DND-41 (cell line): ENCODE results near the gene SLC13A5.

Experiments
- ATAC-seq: fragments of 200-7000 bp; cut with Tn5 transposase; 3 replicates; pipeline ENCODE4 v1.9.1; 2021; ENCODE audit warnings: low read depth; ENCODE audit not compliant: insufficient read depth
- DNase-seq: peaks from one replicate; pipeline ENCODE4 v3.0.0-alpha.2; 2020
- H2AFZ ChIP-seq: 2 replicates; pipeline ENCODE4 v1.6.0; 2012; ENCODE audit warnings: low read depth, low read length
- H3K27ac ChIP-seq: 2 replicates; pipeline ENCODE4 v1.5.1; 2012; ENCODE audit warnings: low read length, inconsistent platforms
- H3K27me3 ChIP-seq: fragments of 200-600 bp; sonication (generic); 2 replicates; pipeline ENCODE4 v1.6.0; 2012; ENCODE audit warnings: low read length, mild to moderate bottlenecking, inconsistent platforms; ENCODE audit not compliant: insufficient read depth, poor library complexity
- H3K36me3 ChIP-seq: 2 replicates; pipeline ENCODE4 v1.5.1; 2012; ENCODE audit warnings: low read length, inconsistent platforms; ENCODE audit not compliant: insufficient read depth
- H3K4me1 ChIP-seq: 2 replicates; pipeline ENCODE4 v1.5.1; 2012; ENCODE audit warnings: mild to moderate bottlenecking, low read length; ENCODE audit not compliant: insufficient read depth
- H3K4me2 ChIP-seq: 2 replicates; pipeline ENCODE4 v1.6.0; 2012; ENCODE audit warnings: mild to moderate bottlenecking, moderate library complexity, low read length, inconsistent platforms; ENCODE audit not compliant: insufficient read depth
- H3K4me3 ChIP-seq, 2 experiments: fragments of 200-600 bp in 1 of 2; shearing (Covaris generic) in 1 of 2; 2 replicates each; pipeline ENCODE4 v1.5.1; 2012 to 2016; ENCODE audit warnings: inconsistent platforms in 2 of 2, low read length in 2 of 2, mild to moderate bottlenecking in 2 of 2, low read depth in 1 of 2, moderate library complexity in 1 of 2
- H3K79me2 ChIP-seq: 2 replicates; pipeline ENCODE4 v1.6.0; 2012; ENCODE audit warnings: low read length, inconsistent platforms; ENCODE audit not compliant: insufficient read depth
- H3K9ac ChIP-seq: 2 replicates; pipeline ENCODE4 v1.6.0; 2012; ENCODE audit warnings: low read depth, mild to moderate bottlenecking, inconsistent platforms, low read length, moderate library complexity
- H3K9me3 ChIP-seq: 2 replicates; pipeline ENCODE4 v1.5.1; 2012; ENCODE audit warnings: low read length, moderate library complexity, mild to moderate bottlenecking, inconsistent platforms; ENCODE audit not compliant: insufficient read depth, severe bottlenecking
- H4K20me1 ChIP-seq: 2 replicates; pipeline ENCODE4 v1.6.0; 2012; ENCODE audit warnings: low read length; ENCODE audit not compliant: insufficient read depth
- EZH2 ChIP-seq: IDR thresholded peaks from 3 replicates; pipeline ENCODE4 v1.6.1; 2012; ENCODE audit warnings: borderline replicate concordance, low read depth, mild to moderate bottlenecking, moderate library complexity, low read length, inconsistent platforms; ENCODE audit not compliant: severe bottlenecking
- TF ChIP-seq, protein P1 (sequence below): IDR thresholded peaks from 2 replicates; pipeline ENCODE4 v1.5.1; 2012; ENCODE audit warnings: borderline replicate concordance, low read length, moderate library complexity, mild to moderate bottlenecking; ENCODE audit not compliant: poor library complexity, severe bottlenecking; ENCODE audit errors: extremely low read depth

The SLC13A5 gene

DNA sequence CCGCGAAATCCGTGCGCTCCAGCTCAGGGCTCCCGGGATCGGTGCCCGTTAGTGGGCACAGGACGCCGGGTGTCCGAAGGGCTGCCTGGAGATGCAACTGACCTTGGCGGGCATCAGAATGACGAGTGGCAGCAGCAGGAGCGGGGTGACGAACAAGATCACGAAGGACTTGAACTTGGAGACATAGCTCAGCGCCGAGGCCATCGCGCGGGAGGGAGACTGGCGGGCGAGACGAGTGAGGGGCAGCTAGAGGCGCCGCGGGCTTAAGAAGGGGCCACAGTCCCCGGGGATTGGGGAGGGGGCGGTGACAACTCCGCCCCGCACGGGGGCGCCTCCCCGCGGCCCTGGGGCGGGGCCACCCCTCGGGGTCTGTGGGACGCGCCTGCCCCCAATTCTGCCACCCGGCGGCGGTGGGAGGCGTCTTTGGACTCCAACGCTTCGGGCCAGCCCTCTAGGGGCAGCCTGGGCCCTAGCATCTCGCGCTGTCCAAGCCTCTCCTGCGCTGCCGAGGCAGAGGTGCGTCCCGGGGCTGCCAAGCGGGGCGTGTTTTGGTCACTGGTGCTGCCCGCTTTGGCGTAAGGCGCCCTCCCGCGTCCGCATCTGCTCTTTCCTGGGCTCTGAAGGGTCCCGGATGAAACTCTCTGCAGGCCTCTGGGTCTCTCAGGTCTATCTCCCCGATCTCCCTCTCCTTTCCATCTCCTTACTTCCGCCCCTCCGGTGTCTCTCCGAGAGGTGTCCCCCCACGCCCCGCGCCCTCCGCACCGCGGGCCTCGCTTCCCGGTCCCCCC lies at the start of gene SLC13A5:
SLC13A5 (minus strand) TSS at position 240 of the 788 bp plus-strand sequence; CDS start at position 204, 36 bp downstream.
- Histone ChIP-seq H3K27me3 (peaks cover 2% of the 10 kb centered on the region), H3K9ac (no peak within 1 kb of the TSS), H3K4me3 (no peak within 1 kb of the TSS), H3K9me3 (no peaks in the 10 kb centered on the region), H2AFZ (no peak within 1 kb of the TSS), H3K27ac (no peak within 1 kb of the TSS), H4K20me1 (no peaks in the 10 kb centered on the region), H3K4me1 (no peaks in the 10 kb centered on the region), H3K4me2 (no peak within 1 kb of the TSS), H3K79me2 (no peaks in the 10 kb centered on the region), H3K36me3 (no peaks in the 10 kb centered on the region)
- no peak for DNase-seq
- no peak for TF ChIP-seq EZH2
- TF ChIP-seq, protein P1, sequence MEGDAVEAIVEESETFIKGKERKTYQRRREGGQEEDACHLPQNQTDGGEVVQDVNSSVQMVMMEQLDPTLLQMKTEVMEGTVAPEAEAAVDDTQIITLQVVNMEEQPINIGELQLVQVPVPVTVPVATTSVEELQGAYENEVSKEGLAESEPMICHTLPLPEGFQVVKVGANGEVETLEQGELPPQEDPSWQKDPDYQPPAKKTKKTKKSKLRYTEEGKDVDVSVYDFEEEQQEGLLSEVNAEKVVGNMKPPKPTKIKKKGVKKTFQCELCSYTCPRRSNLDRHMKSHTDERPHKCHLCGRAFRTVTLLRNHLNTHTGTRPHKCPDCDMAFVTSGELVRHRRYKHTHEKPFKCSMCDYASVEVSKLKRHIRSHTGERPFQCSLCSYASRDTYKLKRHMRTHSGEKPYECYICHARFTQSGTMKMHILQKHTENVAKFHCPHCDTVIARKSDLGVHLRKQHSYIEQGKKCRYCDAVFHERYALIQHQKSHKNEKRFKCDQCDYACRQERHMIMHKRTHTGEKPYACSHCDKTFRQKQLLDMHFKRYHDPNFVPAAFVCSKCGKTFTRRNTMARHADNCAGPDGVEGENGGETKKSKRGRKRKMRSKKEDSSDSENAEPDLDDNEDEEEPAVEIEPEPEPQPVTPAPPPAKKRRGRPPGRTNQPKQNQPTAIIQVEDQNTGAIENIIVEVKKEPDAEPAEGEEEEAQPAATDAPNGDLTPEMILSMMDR = no peak
- ATAC-seq = no peak

DNA sequence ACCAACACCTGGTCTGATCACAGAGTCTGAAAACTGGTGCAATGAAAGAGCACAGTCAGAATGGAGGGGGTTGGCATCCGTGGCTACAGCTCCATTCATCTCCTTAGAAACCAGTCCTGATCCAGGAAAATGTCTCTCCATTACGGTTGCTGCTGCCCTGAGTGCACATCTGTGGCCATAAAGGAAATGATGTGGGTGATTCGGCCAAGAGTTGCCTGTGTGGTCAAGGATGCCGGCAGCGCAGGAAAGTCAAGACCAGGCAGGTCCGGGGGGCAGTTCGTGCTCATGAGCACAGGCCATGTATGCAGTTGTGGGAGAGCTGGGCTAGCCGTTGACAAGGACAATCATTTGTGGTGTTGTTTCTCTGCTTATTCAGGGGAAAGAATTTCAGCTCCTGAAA lies 48.6 kb upstream of the SLC13A5 start:
- Histone ChIP-seq H3K9me3 (peaks cover 2% of the 10 kb centered on the region), H3K79me2 (peaks cover 8% of the 10 kb centered on the region), H3K4me2 (no peak overlapping the region), H3K36me3 (peaks cover 75% of the 10 kb centered on the region), H3K4me3 (no peak overlapping the region), H2AFZ (no peak overlapping the region), H4K20me1 (no peaks in the 10 kb centered on the region), H3K9ac (no peak overlapping the region), H3K4me1 (peaks cover 15% of the 10 kb centered on the region), H3K27me3 (no peaks in the 10 kb centered on the region), H3K27ac (no peak overlapping the region)
- ATAC-seq (no peak), DNase-seq (no peak)
- TF ChIP-seq, protein P1 = no peak
- TF ChIP-seq EZH2 = no peak

DNA sequence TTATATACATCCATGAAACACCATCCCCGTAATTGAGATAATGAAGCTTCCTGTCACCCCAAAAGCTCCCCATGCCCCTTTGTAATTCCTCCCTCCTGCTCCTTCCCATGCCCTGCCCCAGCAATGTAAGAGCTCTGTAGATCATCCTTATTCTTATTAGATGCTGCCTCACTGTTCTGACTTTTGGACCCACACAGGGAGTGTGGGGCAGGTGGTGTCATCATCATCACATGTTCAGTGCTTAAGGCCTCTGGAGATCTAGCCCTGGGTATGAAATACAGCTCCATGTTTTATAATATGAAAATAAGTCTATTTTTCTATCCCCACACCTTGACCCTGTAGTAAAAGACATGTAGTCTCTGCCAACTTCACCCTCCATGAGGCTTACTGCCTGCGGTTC lies 44.6 kb upstream of the SLC13A5 start:
- Histone ChIP-seq H3K27ac (peak overlapping the region; percentile 46), H3K4me1 (peaks cover 52% of the 10 kb centered on the region), H2AFZ (no peak overlapping the region), H3K79me2 (peaks cover 12% of the 10 kb centered on the region), H3K36me3 (peaks cover 44% of the 10 kb centered on the region), H4K20me1 (no peaks in the 10 kb centered on the region), H3K27me3 (no peaks in the 10 kb centered on the region), H3K4me3 (peak overlapping the region in 1 of 2 experiments; percentile 32; a peak in 2 of 4 replicates), H3K4me2 (peak overlapping the region; percentile 94), H3K9me3 (no peaks in the 10 kb centered on the region), H3K9ac (peak overlapping the region; percentile 65)
- DNase-seq (no peak), ATAC-seq (no peak)
- TF ChIP-seq EZH2 = no peak
- TF ChIP-seq, protein P1 = no peak
